ENCODE measurements around the gene TMEM25.
"Not testable (repeated sequence)": the region's sequence is repeated elsewhere in the genome, so short reads cannot be mapped to it uniquely, and the experiment has no call there.

TMEM25 gene

DNA sequence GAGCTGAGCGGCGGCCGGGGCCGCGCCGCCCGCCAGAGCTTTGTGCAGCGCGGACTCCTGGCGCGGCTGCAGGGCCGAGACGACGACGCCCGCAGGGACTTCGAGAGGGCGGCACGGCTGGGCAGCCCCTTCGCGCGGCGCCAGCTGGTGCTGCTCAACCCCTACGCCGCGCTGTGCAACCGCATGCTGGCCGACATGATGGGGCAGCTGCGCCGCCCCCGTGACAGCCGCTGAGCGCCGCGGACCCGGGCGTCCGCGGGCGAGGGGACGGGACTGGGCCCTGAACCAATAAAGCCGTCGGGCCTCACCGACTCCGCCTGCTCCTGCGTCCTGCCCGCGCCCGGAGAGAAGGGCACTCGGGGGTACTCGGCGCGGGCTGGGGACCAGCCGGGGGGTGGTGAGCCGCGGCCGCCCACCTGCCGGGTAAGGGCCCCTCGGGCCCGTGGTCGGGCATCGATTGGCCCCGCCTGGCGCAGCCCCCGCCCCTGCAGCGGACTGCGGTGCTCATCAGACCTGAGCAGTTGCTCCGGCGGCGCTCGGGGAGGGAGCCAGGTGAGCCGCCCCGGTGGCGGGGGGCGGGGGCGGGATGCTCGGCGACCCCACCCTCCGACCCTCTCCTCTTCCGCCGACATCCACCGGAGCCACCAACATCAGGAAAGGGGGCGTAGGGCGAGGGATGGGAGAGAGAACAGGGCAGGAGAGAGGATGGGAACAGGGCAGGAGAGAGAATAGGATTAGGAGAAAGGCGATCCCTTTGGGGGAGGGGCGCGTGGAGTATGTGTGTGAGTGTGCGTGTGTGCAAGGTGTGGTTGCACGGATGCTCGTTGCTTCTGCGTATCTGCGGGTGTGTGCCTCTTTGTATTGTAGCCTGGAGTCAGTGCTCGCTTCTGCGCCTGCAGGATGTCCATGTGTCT is at the start of gene TMEM25:
Gene TMEM25, plus strand, starts transcription at position 510 of the 914 bp plus-strand sequence. CDS start 610 bp downstream, outside the sequence.
- no peak for DNase-seq

GRCh38 chr11:118481238-118481637 is 49.8 kb upstream of the TMEM25 start:
- not testable (repeated sequence) for DNase-seq

DNA sequence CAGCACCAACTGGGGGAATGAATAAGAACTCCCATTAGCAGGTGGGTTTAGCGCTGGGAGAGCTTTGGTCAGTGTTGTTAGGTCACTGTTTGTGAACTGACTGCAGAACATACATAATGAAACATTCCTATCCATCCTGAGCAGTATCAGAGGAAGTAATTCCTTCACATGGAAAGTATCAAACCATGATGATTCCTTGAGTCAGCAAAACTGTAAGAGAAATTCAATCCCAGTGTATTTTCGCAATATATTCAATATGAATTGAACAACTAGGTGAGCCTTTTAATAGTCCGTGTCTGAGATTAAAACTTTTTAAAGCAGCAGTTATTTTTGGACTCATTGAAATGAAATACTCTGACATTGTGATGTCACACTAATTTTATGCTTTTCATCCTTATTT is 46.6 kb upstream of the TMEM25 start:
- no peak for DNase-seq

- no peak for DNase-seq
Observed at GRCh38 chr11:118485273-118485672, 45.7 kb upstream of the TMEM25 start.

- DNase-seq = no peak
Observed at GRCh38 chr11:118488480-118489109, 42.4 kb upstream of the TMEM25 start.

DNA sequence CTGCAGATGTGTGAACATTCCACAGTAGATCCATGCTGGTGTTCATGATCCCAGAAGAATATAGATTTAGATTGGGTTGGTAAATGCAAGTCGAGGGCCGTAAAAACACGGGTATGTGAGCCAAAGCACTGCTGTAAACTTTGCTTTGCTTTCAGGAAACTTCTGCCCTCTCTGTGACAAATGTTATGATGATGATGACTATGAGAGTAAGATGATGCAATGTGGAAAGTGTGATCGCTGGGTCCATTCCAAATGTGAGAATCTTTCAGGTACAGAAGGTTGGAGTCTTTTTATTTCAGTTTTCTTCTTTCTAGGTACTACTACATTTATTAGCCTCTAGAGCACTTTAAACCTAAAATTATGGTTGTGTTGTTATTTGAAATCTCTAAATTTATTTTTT is 40.0 kb upstream of the TMEM25 start:
- DNase-seq = no peak

GRCh38 chr11:118497831-118498230 is 33.2 kb upstream of the TMEM25 start:
- no peak for DNase-seq

GRCh38 chr11:118503216-118503615 is 27.8 kb upstream of the TMEM25 start:
- DNase-seq = no peak

DNA sequence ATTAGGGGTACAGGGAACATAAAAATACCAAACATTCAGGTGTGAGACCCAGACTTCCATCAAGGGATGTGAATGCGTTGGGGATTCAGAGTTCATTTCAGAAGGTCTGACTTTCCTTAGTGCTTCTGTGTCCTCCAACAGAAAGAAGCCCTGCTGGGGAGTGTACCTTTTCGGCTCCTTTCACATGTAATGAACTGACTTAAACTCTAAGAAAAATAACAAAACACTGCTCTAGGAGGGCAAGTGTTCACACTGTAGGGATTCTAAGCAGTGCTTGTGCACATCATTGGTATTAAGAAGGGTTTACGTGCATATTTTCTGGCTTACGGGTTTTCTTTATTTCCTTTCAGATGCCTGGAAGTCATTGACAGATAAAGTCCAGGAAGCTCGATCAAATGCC is 19.4 kb upstream of the TMEM25 start:
- DNase-seq = no peak

- DNase-seq = no peak
Observed at GRCh38 chr11:118514103-118514502, 16.9 kb upstream of the TMEM25 start.

DNA sequence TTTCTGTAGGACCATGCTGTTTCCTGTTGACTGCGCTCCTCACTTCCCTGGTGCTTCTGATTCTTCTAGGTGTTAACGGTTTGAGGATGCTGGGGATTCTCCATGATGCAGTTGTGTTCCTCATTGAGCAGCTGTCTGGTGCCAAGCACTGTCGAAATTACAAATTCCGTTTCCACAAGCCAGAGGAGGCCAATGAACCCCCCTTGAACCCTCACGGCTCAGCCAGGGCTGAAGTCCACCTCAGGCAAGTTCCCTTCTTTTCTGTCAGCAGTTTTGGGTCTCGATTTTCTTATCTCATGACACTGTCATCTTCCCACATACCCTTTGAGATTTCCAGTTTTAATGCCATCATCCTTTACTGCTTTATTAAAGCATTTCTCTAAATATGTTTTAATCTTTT is 11.4 kb upstream of the TMEM25 start:
- DNase-seq = no peak

DNA sequence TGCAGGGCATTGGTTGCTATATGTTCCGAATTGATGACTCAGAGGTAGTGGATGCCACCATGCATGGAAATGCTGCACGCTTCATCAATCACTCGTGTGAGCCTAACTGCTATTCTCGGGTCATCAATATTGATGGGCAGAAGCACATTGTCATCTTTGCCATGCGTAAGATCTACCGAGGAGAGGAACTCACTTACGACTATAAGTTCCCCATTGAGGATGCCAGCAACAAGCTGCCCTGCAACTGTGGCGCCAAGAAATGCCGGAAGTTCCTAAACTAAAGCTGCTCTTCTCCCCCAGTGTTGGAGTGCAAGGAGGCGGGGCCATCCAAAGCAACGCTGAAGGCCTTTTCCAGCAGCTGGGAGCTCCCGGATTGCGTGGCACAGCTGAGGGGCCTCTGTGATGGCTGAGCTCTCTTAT is 9.1 kb upstream of the TMEM25 start:
- DNase-seq = no peak

DNA sequence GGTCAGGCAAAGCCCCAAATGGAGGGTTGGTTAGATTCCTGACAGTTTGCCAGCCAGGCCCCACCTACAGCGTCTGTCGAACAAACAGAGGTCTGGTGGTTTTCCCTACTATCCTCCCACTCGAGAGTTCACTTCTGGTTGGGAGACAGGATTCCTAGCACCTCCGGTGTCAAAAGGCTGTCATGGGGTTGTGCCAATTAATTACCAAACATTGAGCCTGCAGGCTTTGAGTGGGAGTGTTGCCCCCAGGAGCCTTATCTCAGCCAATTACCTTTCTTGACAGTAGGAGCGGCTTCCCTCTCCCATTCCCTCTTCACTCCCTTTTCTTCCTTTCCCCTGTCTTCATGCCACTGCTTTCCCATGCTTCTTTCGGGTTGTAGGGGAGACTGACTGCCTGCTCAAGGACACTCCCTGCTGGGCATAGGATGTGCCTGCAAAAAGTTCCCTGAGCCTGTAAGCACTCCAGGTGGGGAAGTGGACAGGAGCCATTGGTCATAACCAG is 8.4 kb upstream of the TMEM25 start:
- DNase-seq = no peak

DNA sequence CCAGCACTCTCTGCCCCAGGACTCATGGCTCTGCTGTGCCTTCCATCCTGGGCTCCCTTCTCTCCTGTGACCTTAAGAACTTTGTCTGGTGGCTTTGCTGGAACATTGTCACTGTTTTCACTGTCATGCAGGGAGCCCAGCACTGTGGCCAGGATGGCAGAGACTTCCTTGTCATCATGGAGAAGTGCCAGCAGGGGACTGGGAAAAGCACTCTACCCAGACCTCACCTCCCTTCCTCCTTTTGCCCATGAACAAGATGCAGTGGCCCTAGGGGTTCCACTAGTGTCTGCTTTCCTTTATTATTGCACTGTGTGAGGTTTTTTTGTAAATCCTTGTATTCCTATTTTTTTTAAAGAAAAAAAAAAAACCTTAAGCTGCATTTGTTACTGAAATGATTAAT is 6.6 kb upstream of the TMEM25 start:
- DNase-seq = no peak

- DNase-seq = no peak
Observed at GRCh38 chr11:118524757-118525470, 6.1 kb upstream of the TMEM25 start.

DNA sequence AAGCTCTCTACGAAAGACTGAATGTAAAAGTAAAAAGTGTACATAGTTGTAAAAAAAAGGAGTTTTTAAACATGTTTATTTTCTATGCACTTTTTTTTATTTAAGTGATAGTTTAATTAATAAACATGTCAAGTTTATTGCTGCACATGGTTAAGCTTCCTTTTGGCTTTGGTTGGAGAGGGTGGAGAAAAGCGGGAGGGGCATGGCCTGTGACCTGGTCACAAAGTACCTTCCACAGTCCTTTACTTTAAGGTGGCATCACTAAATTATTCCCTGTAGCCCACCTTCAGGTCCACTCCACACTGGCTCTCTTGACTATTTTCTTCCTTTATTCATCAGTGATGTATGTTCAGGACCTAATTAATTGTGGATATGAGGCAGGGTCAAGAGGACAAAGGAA is 4.3 kb upstream of the TMEM25 start:
- no peak for DNase-seq

GRCh38 chr11:118527109-118527508 is 3.9 kb upstream of the TMEM25 start, which contains the start of gene TTC36:
TTC36 (plus strand) TSS chr11:118527474; CDS start chr11:118527495, 21 bp downstream.
- DNase-seq = no peak

- no peak for DNase-seq
Observed at GRCh38 chr11:118528511-118528910, 2.5 kb upstream of the TMEM25 start.

GRCh38 chr11:118529584-118530175 is 1.3 kb upstream of the TMEM25 start:
- no peak for DNase-seq

- no peak for DNase-seq
Observed at GRCh38 chr11:118530180-118530682, 761 bp upstream of the TMEM25 start.

GRCh38 chr11:118531597-118532084 is 649 bp downstream of the TMEM25 start:
- DNase-seq = no peak

DNA sequence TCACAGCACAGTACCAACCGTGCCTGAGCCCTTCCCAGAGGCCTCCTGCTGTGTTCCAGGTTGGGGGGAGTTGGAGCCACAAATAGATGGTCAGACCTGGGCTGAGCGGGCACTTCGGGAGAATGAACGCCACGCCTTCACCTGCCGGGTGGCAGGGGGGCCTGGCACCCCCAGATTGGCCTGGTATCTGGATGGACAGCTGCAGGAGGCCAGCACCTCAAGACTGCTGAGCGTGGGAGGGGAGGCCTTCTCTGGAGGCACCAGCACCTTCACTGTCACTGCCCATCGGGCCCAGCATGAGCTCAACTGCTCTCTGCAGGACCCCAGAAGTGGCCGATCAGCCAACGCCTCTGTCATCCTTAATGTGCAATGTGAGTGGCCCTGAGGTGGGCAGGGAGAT is 1.1 kb downstream of the TMEM25 start:
- DNase-seq = no peak
